HFFc6 (cell line): ENCODE results near the gene KLHL6. TPM values are rescaled to one million over a fixed set of nuclear protein-coding genes. Genes with fewer than 3 reads are reported as not detected.

Experiments
- DNase-seq: peaks from one replicate; pipeline ENCODE4 v3.0.0-alpha.2; 2018
- H3K27ac Mint-ChIP-seq: 2 replicates; pipeline ENCODE4 v1.8.0; 2020; ENCODE audit warnings: mild to moderate bottlenecking, mixed read lengths
- H3K27me3 Mint-ChIP-seq: 2 replicates; pipeline ENCODE4 v1.8.0; 2021; ENCODE audit warnings: mild to moderate bottlenecking, moderate library complexity, mixed read lengths; ENCODE audit not compliant: insufficient read depth
- H3K36me3 Mint-ChIP-seq: 2 replicates; pipeline ENCODE4 v1.8.0; 2021; ENCODE audit warnings: low read depth, mixed read lengths
- H3K4me1 Mint-ChIP-seq: 2 replicates; pipeline ENCODE4 v1.8.0; 2020; ENCODE audit warnings: low read depth, mixed read lengths
- H3K4me3 Mint-ChIP-seq: 2 replicates; pipeline ENCODE4 v1.8.0; 2020; ENCODE audit warnings: mild to moderate bottlenecking, moderate library complexity, mixed read lengths
- H3K9me3 Mint-ChIP-seq: 2 replicates; pipeline ENCODE4 v1.8.0; 2020; ENCODE audit warnings: mild to moderate bottlenecking, mixed read lengths
- CTCF ChIP-seq: fragments of 200-600 bp; sonication (generic); IDR thresholded peaks from 2 replicates; pipeline ENCODE4 v1.5.0; 2021; ENCODE audit warnings: antibody characterized with exemption, mild to moderate bottlenecking
- total RNA-seq, 6 experiments: library from RNA; stranded (reverse); fragmentation: NEBNext Ultra II Directional; extraction: Animal tissue kit (Norgen Biotek cat#: 25700); gene quantifications; 2 replicates in 1 of 6; 3 replicates in 5 of 6; pipeline ENCODE4 v1.2.3, GENCODE V29; 2021

KLHL6 gene
- total RNA-seq, 6 experiments from 2014 or later: not detected

- Mint-ChIP-seq H3K36me3 (no peaks in the 10 kb centered on the region), H3K27ac (no peak overlapping the region), H3K27me3 (peaks cover 18% of the 10 kb centered on the region), H3K9me3 (no peaks in the 10 kb centered on the region), H3K4me1 (peaks cover 25% of the 10 kb centered on the region), H3K4me3 (no peak overlapping the region)
- no peak for TF ChIP-seq CTCF
- no peak for DNase-seq
Measured at GRCh38 chr3:183538486-183538885, 17.0 kb downstream of the KLHL6 start.

- H3K27ac Mint-ChIP-seq: peak overlapping the region; percentile 78
- H3K4me3 Mint-ChIP-seq: no peak overlapping the region
- H3K36me3 Mint-ChIP-seq: no peaks in the 10 kb centered on the region
- H3K4me1 Mint-ChIP-seq: peaks cover 29% of the 10 kb centered on the region
- DNase-seq: peak; percentile 83
- peaks cover 23% of the 10 kb centered on the region for H3K27me3 Mint-ChIP-seq
- TF ChIP-seq CTCF: no peak
- H3K9me3 Mint-ChIP-seq: no peaks in the 10 kb centered on the region
Measured at GRCh38 chr3:183537295-183537730, 18.2 kb downstream of the KLHL6 start.

DNA sequence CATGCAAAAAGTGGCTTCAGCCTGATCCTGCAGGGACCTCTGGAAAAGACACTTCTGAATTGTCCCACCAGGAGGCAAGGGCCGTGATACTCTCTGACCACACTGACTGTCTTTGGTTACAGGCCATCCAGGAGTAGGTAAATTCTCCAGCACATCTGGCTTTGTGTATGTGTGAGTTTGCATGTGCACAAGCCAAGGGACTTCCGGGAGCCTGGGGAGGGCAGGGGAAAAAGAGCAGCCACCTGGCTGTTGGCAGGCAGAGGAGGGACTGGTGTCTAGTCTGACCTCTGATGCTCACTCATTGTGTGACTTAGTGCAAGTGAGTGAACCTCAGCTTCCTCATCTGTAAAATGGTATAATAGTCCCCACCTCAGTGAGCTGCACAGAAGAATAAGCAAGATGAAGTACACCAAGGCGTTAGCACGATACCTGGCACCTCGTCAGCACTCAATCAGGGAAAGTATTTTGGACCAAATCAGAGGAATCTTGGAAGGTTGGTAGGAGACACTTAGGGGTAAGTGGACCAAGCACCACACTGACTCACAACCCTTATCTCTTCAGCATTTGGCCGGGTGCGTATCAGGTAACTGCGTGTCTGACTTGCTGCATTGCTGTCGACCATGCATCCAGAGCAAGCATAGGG lies 19.1 kb downstream of the KLHL6 start:
- H3K27ac Mint-ChIP-seq: no peak overlapping the region
- H3K9me3 Mint-ChIP-seq: no peaks in the 10 kb centered on the region
- H3K36me3 Mint-ChIP-seq: no peaks in the 10 kb centered on the region
- H3K27me3 Mint-ChIP-seq: peaks cover 22% of the 10 kb centered on the region
- DNase-seq: no peak
- no peak for TF ChIP-seq CTCF
- H3K4me3 Mint-ChIP-seq: no peak overlapping the region
- peaks cover 29% of the 10 kb centered on the region for H3K4me1 Mint-ChIP-seq

DNA sequence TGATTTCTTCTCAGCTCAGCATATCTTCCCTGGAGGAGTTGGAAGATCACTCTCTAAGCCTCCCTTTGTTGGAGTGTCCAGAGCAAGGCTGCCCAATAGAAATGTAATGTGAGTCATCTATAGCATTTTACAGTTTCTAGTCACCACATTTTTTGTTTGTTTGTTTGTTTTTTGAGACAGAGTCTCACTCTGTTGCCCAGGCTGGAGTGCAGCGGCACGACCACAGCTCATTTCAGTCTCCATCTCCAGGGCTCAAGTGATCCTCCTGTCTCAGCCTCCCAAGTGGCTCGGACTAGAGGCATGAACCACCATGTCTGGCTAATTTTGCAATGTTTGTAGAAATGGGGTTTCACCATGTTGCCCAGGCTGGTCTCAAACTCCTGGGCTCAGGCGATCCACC lies 21.3 kb downstream of the KLHL6 start:
- H3K27me3 Mint-ChIP-seq: peaks cover 21% of the 10 kb centered on the region
- peak; percentile 59 for DNase-seq
- TF ChIP-seq CTCF: no peak
- no peak overlapping the region; the same call in 1 of the 2 replicates for H3K4me3 Mint-ChIP-seq
- H3K4me1 Mint-ChIP-seq: peaks cover 29% of the 10 kb centered on the region
- no peaks in the 10 kb centered on the region for H3K36me3 Mint-ChIP-seq
- no peaks in the 10 kb centered on the region for H3K9me3 Mint-ChIP-seq
- no peak overlapping the region for H3K27ac Mint-ChIP-seq

GRCh38 chr3:183533412-183534132 lies 21.9 kb downstream of the KLHL6 start:
- DNase-seq: no peak
- H3K4me1 Mint-ChIP-seq: peaks cover 29% of the 10 kb centered on the region
- H3K27me3 Mint-ChIP-seq: peaks cover 21% of the 10 kb centered on the region
- no peaks in the 10 kb centered on the region for H3K9me3 Mint-ChIP-seq
- peak overlapping the region; percentile 56; the same call in 1 of the 2 replicates for H3K4me3 Mint-ChIP-seq
- no peak for TF ChIP-seq CTCF
- H3K27ac Mint-ChIP-seq: no peak overlapping the region
- H3K36me3 Mint-ChIP-seq: no peaks in the 10 kb centered on the region
